GM21515 (cell line): ENCODE measurements around the gene CHRDL2.
"Not testable (repeated sequence)": the region's sequence is repeated elsewhere in the genome, so short reads cannot be mapped to it uniquely, and the experiment has no call there.

ENCODE experiments used
- ATAC-seq: cut with Tn5 transposase; IDR thresholded peaks from one replicate; pipeline ENCODE4 v1.9.1; 2021; ENCODE audit not compliant: unreplicated experiment

CHRDL2 gene

DNA sequence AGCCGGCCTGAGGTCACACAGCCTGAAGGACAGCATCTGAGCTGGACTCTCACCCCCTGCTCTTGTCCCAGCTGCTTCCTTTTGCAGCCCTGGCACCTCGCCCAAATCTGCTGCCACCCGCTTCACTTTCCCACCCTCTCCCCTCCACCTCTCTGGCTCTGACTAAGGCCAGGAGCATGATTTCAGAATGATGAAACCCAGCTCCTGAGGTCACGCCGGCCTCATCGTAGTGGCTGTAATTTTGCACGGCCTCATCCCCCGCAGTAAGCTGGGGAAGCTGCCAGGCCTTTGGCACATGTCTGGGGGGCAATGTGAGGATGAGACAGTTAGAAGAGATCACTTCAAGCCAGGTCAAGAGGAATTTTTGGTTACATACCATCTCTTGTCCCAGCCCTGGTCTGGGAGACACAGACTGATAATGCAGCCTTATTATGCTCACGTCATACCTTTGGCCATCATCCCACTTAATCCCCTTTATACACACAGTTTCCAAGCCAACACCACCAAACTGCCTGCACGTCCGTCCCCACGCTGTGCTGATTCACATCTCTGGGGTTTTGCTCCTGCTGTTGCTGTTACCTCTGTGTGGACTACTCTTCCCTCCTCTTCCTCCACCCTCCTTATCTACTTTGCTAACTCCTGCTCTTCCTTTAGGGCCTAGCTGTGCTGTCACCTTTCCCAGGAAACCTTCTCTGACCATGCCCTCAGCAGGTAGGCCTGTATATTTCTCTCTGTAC is 58.1 kb downstream of the CHRDL2 start:
- no peak for ATAC-seq

DNA sequence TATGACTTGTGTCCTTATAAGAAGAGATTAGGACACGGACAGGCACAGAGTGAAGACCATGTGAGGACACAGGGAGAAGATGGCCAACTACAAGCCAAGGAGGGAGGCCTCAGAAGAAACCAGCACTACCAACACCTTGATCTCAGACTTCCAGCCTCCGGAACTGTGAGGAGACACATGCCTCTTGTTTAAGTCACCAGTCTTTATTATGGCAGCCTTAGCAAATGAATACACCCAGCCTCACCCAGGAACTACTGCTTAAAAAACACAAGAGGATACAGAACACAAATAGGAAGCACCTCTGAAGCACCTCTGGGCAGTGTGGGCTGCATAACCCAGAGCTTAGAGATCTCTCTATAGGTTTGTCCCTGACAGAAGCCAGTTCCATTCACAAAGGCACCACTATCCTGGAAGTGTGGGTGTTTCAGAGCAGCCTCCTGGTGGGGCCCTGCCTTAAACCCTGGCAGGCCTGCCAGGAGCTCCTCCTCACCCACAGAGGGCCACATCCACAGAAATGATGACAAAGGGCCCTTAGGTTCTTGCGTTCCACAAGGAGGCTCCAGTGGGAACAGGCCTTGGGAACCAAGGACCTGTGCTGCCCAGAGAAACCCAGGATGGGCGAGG is 58.8 kb downstream of the CHRDL2 start:
- ATAC-seq, result no peak

DNA sequence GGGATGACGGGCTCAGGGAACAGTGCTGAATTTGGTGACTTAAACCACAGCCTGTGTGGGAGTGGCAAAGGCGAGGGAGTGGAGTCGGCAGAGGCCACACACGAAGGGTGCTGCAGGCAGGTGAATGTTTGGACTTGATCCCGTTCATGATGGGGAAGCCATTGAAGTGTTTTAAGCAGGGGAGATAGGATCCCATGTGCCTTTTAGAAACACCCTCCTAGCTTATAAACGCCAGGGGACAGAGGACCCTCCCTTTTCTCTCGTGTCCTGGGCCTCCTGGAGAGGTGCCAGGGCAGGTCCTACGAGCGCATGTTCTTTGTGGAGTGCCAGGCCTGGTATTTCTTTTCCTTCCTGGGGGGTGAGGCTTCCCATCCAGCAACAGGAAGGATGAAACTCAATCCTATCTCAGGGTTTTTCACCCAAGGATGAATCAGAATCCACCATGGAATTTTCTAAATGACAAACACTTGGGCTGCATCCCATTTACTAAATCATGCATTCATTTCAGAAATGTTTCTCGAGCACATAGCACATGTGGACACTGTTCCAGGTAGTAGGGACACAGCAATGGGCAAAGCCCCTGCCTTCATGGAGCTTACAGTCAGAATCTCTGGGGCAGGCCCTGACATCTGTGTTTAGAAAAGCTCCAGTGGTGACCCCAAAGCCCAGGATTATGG is 59.6 kb downstream of the CHRDL2 start:
- ATAC-seq, result no peak

DNA sequence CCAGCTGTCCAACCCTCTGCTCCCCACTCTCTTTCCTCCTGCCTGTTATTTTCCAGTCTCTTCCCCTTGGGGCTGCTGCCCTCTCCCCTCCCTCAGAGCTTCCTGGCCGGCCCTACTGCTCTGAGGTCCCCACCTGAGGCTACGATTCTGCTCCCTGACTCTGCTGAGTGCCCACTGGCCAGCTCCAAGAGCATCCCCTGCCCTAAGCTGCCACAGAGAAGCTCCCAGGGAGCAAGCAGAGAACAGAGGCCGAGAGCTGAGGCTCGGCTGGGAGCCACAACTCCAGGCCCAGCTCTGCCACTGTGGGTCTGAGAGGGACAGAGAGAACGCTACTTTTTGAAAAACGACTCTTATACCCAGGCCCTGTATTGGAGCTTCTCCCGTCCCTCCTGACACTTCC is 61.1 kb downstream of the CHRDL2 start:
- ATAC-seq, result no peak

DNA sequence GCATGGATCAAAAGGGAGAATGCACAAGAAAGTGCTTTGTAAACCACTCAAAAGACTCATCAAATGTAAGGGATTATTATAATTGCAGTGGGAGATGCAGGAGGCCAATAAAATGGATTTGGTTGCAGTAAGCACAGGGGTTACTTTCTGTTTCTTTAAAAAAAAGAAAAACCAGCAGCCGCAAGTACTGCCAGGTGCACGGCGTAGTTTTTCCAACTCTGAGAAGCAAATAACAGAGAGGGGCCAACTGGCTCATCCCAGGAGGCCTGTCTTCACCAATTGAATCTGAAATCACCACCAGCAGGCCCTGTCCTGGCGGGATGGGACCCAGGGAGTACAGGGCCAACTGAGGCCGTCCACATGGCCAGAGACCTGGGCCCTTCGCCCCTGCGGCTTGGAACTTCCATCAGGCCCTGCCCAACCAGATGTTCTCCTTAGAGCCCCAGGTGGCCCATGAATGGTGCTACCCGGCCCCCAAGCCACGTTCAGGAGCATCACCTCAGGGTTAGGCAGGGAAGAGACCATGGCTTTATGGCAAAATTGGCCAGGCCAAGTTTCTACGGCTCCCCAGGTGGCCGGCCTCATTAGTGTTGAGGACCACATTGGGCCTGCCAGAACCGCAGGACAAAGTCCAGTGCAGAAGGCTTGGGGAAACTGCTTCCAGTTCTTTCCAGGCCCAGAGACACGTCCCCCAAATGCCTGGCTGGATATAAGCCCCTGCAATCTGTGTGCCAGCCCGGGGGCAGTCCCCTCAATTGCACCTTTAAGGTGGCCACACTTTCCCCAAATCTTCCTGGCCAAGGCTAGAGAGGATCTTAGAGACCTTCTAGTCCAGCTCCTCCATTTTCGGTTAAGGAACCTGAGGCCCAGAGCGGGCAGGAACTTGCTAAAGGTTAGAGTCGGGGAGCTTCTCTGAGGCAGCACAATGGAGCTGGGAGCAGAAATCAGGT is 61.7 kb downstream of the CHRDL2 start:
- ATAC-seq, result no peak

DNA sequence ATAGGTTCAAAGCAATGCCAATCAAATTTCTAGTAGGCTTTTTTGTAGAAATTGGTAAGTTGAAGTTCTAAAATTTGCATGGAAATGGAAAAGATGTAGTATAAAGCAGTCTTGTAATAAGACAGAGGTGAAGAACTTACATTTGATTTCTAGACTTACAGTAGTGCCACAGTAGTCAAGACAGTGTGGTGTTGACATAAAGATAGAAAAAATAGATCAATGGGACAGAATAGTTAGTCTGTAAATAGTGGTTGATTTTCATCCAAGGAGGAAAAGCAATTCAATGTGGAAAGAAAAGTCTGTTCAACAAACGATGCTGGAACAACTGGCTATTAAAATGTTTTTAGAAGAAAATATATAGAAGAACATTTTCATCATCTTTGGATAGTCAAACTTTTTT is 67.9 kb downstream of the CHRDL2 start:
- ATAC-seq, result no peak

DNA sequence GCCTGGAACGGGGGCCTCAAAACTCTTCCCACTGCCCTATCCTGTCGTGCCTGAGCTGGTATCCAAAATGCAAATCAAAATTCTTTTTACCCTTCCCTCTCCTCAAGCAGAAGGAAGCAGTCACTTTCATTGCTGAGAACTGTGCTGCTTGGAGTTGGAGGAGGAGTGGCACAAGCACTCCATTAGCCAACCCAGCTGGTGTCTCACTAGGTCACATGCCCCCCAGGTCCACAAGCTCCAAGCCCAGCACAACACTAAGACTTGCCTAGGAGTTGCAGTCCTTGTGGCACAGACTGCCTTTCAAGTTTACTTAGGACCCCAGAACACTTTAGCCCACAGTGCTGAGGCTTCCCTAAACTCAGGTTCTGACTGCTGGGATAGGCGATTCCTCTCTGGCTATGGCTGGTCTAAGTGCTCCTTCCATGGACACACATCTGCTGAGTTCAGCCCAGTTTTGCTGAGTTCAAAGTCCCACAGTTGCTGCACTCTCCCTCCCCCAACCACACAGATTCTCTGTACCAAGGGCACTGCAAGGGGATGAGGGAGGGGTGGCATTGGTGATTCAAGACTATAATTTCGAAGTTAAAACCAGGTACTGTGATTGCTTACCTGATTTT is 68.6 kb downstream of the CHRDL2 start:
- ATAC-seq, result no peak

DNA sequence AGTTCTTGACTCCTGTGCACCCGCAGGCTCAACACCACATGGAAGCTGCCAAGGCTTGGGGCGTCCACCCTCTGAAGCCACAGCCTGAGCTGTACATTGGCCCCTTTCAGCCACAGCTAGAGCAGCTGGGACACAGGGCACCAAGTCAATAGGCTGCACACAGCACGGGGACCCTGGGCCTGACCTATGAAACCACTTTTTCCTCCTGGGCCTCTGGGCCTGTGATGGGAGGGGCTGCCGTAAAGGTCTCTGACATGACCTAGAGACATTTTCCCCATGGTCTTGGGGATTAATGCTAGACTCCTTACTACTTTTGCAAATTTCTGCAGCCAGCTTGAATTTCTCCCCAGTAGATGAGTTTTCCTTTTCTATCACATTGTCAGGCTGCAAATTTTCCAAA is 72.1 kb downstream of the CHRDL2 start:
- ATAC-seq, result not testable (repeated sequence)

DNA sequence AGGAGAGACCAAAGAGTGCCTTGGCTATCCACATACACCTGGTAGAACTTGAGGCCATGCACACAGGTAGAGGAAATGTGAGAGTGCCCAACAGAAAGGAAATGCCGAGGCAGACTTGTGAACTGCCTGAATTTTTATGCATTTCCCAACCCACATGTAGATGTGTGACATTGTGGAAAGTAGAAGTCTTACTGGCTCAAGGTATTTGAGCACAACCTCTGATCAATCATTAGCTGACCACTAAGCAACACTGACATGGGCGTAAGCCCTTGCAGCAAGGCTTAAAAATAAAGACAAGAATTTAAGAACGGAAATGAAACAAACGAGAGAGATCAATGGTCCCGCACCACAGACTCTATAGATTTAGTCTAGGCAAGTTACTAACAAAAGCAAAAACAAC is 76.2 kb downstream of the CHRDL2 start:
- no peak for ATAC-seq

DNA sequence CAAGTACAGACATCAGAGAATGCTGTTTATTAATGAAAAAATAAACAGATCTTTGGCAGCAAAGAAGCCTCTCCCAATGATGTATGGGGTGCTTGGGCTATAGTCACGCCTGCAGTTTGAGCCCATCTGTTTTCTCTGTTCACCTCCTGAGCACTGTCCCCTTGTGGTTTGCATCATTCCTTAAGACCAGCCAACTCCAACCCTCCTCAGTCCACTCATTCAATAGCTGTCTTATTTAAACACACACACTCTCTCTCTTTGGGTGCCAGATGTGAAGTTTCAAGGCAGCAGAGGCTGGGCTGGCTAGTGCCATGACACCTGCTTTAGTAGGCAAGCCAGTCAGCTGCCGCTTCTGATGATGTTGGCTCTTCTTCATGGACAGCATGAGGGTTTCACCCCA is 80.7 kb downstream of the CHRDL2 start:
- no peak for ATAC-seq

DNA sequence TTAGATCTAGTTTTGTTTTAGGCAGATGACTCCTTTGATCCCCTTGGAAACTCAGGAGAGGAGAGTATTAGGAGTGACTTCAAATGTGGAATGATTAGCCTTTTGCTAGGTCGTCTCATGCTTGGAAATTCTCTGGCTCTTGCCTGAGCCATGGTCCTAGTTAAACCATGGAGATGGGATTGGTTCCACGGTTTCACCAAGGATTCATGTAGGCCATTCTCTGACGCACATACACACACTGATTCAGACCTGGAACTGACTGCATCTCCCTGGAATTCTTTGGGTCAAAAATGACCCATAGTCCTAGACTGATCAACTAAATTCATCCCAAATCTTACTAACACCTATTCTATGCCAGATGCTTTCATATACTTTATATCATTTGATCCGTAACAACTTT is 82.3 kb downstream of the CHRDL2 start:
- ATAC-seq, result no peak

DNA sequence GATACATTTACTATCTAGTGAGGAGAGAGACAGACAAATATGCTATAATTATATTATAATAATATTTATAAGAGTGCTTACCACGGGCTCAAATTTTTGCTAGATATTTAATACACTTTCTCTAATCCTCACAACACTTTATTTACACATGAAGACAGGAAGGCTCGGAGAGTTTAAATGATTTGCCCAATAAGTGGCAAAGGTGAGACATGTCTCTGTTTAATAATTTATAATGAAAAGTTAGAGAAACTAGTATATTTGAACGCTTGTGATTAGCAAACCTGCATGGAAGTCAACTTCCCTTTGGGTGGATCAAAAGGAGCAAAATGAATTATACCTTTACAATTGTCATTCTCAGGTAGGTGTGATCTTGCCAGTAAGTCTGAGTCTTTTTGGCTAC is 83.4 kb downstream of the CHRDL2 start:
- no peak for ATAC-seq

DNA sequence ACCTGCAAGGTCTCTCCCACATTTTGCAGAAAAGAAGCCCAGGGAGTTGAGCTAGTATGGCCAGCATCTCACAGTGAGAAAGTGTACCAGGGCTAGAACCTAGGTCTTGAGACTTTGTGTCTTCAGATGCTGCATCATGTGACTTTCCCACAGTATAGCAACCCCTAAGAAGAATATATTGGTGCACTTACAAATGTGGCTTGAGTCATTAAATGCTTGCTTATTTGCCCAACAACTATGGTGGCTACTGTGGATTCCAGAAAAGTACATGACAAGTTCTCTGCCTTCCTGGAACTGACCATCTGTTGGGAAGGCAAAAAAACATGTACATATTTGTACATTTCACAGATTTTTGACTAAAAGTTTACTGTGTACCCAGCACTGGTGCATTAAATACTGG is 83.8 kb downstream of the CHRDL2 start:
- no peak for ATAC-seq

DNA sequence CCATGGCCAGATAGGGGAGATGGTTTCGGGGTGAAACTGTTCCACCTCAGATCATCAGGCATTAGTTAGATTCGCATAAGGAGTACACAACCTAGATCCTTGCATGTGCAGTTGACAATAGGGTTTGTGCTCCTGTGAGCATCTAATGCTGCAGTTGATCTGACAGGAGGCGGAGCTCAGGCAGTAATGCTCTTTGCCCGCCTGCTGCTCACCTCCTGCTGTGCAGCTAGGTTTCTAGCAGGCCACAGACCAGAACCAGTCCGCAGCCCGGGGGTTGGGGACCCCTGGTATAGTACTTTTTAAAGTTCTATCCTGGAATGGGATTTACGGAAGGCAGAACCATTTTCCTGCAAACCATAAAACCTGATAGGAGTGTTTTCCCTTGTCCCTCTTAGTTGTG is 84.3 kb downstream of the CHRDL2 start:
- no peak for ATAC-seq
